GM12878 (cell line): ENCODE measurements around the gene MRTFA. TPM values are rescaled to one million over a fixed set of nuclear protein-coding genes. Genes with fewer than 3 reads are reported as not detected.

ENCODE experiments used
- ATAC-seq: fragments of 200-7000 bp; cut with Tn5 transposase; 3 replicates; pipeline ENCODE4 v1.9.1; 2020; ENCODE audit warnings: mild to moderate bottlenecking, moderate library complexity
- BruUV-seq: library from RNA; stranded (reverse); fragments of 400-500 nt; replicated peaks from 2 replicates; lab custom pipeline; 2021; lab: Mats Ljungman, UMichigan
- CTCF ChIA-PET: fragments of 300-600 bp; sonication (Branson Sonifier 250); formaldehyde crosslinking; extraction: SDS; loops from one replicate; lab custom pipeline; 2021; ENCODE audit warnings: inconsistent platforms; lab: Yijun Ruan, JAX
- POLR2A ChIA-PET: fragments of 350-600 bp; formaldehyde crosslinking; extraction: SDS; loops from one replicate; lab custom pipeline; 2021; ENCODE audit warnings: inconsistent platforms; lab: Charles Lee
- RAD21 ChIA-PET: fragments of 300-600 bp; sonication (Branson Sonifier 250); formaldehyde crosslinking; loops from one replicate; lab custom pipeline; 2023; ENCODE audit warnings: antibody characterized with exemption; ENCODE audit not compliant: unreplicated experiment; lab: Charles Lee
- SMC1A ChIA-PET: fragments of 300-600 bp; sonication (Branson Sonifier 250); formaldehyde crosslinking; loops from one replicate; lab custom pipeline; 2023; ENCODE audit not compliant: unreplicated experiment, uncharacterized antibody; lab: Charles Lee
- DNase-seq: peaks from one replicate; pipeline ENCODE4 v3.0.0-alpha.2; 2011; ENCODE audit warnings: low read depth, low spot score
- FAIRE-seq: peaks from 3 replicates; lab custom pipeline; 2011; peaks lifted over from hg19 to GRCh38; lab: Jason Lieb, UNC
- H2AFZ ChIP-seq: 2 replicates; pipeline ENCODE4 v1.6.0; 2011; ENCODE audit warnings: low read depth, low read length, control low read depth; ENCODE audit not compliant: control insufficient read depth
- H3K27ac ChIP-seq: 2 replicates; pipeline ENCODE4 v1.5.1; 2011; ENCODE audit warnings: control low read depth; ENCODE audit not compliant: control insufficient read depth, insufficient read depth
- H3K27me3 ChIP-seq, 2 experiments: replicated peaks in 1 of 2; 2 replicates each; pipeline versions ENCODE4 v1.6.0 to v1.6.1; 2011; ENCODE audit warnings: low read length in 1 of 2; ENCODE audit not compliant: control insufficient read depth in 2 of 2, insufficient read depth in 2 of 2
- H3K36me3 ChIP-seq, 2 experiments: 2 replicates each; pipeline ENCODE4 v1.5.1; 2011; ENCODE audit warnings: low read length in 1 of 2; ENCODE audit not compliant: control insufficient read depth in 2 of 2, insufficient read depth in 2 of 2
- H3K4me1 ChIP-seq: 2 replicates; pipeline ENCODE4 v1.6.1; 2011; ENCODE audit warnings: mild to moderate bottlenecking, low read length, moderate library complexity, mixed read lengths; ENCODE audit not compliant: control insufficient read depth, insufficient read depth
- H3K4me2 ChIP-seq: 2 replicates; pipeline ENCODE4 v1.6.0; 2011; ENCODE audit warnings: control low read depth; ENCODE audit not compliant: control insufficient read depth, insufficient read depth
- H3K4me3 ChIP-seq: fragments of 200-600 bp; sonication (generic); 2 replicates; pipeline ENCODE4 v1.5.1; 2016
- H3K79me2 ChIP-seq: 2 replicates; pipeline ENCODE4 v1.6.0; 2011; ENCODE audit warnings: low read length; ENCODE audit not compliant: control insufficient read depth, insufficient read depth
- H3K9ac ChIP-seq: 2 replicates; pipeline ENCODE4 v1.8.0; 2011; ENCODE audit warnings: low read length, control low read depth, mixed read lengths; ENCODE audit not compliant: control insufficient read depth, insufficient read depth
- H3K9me3 ChIP-seq: replicated peaks from 3 replicates; pipeline ENCODE4 v1.5.1; 2011; ENCODE audit warnings: mild to moderate bottlenecking, low read length; ENCODE audit not compliant: control insufficient read depth, insufficient read depth
- H4K20me1 ChIP-seq: 2 replicates; pipeline ENCODE4 v1.6.0; 2011; ENCODE audit not compliant: control insufficient read depth, insufficient read depth
- CEBPZ ChIP-seq: fragments of 150-350 bp; IDR thresholded peaks from 2 replicates; pipeline ENCODE4 v1.6.1; 2016; ENCODE audit warnings: low read depth, low read length
- CHD2 ChIP-seq: IDR thresholded peaks from 2 replicates; pipeline ENCODE4 v1.6.1; 2011; ENCODE audit warnings: low read depth, low read length, improper control_type of control experiment, borderline replicate concordance
- EED ChIP-seq: sonication (generic); IDR thresholded peaks from 2 replicates; pipeline ENCODE4 v1.6.1; 2016; ENCODE audit warnings: antibody characterized with exemption, low read depth
- EGR1 ChIP-seq, 2 experiments: IDR thresholded peaks; 1 replicate in 1 of 2; 2 replicates in 1 of 2; pipeline ENCODE4 v1.6.1; 2011 to 2012; ENCODE audit warnings: low read depth in 2 of 2, low read length in 2 of 2, borderline replicate concordance in 1 of 2, mild to moderate bottlenecking in 1 of 2, moderate library complexity in 1 of 2
- MAX ChIP-seq: IDR thresholded peaks from 2 replicates; pipeline ENCODE4 v1.6.1; 2012; ENCODE audit warnings: low read depth, low read length, improper control_type of control experiment
- NFYB ChIP-seq: IDR thresholded peaks from 2 replicates; pipeline ENCODE4 v1.6.1; 2011; ENCODE audit warnings: low read depth, mild to moderate bottlenecking, low read length, improper control_type of control experiment, moderate library complexity; ENCODE audit not compliant: insufficient read depth
- PAX8 ChIP-seq: fragments of 450-650 bp; IDR thresholded peaks from 2 replicates; pipeline ENCODE4 v1.6.1; 2017; ENCODE audit warnings: mild to moderate bottlenecking, moderate library complexity
- RELA ChIP-seq: fragments of 450-650 bp; IDR thresholded peaks from 2 replicates; pipeline ENCODE4 v1.8.0; 2014; ENCODE audit warnings: borderline replicate concordance; ENCODE audit not compliant: partially characterized antibody
- YBX1 ChIP-seq: fragments of 450-650 bp; IDR thresholded peaks from 2 replicates; pipeline ENCODE4 v1.6.1; 2016; ENCODE audit warnings: antibody characterized with exemption
- ZNF592 ChIP-seq: fragments of 450-650 bp; IDR thresholded peaks from 2 replicates; pipeline ENCODE4 v1.6.1; 2017; ENCODE audit warnings: mild to moderate bottlenecking, moderate library complexity
- WGBS: methylation state at CpG from one replicate; pipeline ENCODE4 v1.1.6; 2016; ENCODE audit warnings: low lambda C conversion rate; ENCODE audit not compliant: insufficient replicate concordance, insufficient coverage; ENCODE audit errors: missing lambda C conversion rate; 5-methylcytosine and 5-hydroxymethylcytosine counted together
- in situ Hi-C: fragments of 300-500 bp; cut with MboI; formaldehyde crosslinking; loops from 9 replicates; pipeline ENCODE4 v1.14.3; 2018; ENCODE audit warnings: mixed read lengths
- intact Hi-C: fragments of 100-400 bp; cut with micrococcal nuclease; formaldehyde crosslinking; loops from one replicate; pipeline ENCODE4 v1.14.2; 2022; ENCODE audit not compliant: unreplicated experiment
- polyA plus RNA-seq, 11 experiments: library from polyadenylated mRNA; depleted of rRNA in 4 of 11; unstranded in 6 of 11; stranded (reverse) in 5 of 11; fragments of >200 nt; fragmentation: Nextera tagmentation in 4 of 11; fragmentation: Illumina TruSeq in 1 of 11; extraction: Ambion mirVana in 4 of 11; extraction: Trizol in 1 of 11; gene quantifications; 1 replicate in 1 of 11; 2 replicates in 10 of 11; pipeline versions ENCODE4 v1.2.1 to v1.2.3, GENCODE V29; 2011 to 2016; ENCODE audit warnings: inconsistent platforms in 2 of 11, missing spikeins in 2 of 11, low read depth in 1 of 11
- total RNA-seq, 4 experiments: library from RNA; depleted of rRNA in 3 of 4; stranded (reverse); fragments of >200 nt in 3 of 4; fragmentation: Illumina TruSeq in 1 of 4; extraction: Trizol in 1 of 4; gene quantifications; 2 replicates each; pipeline versions ENCODE4 v1.2.1 to v1.2.3, GENCODE V29; 2013 to 2021

MRTFA gene
- total and polyA plus RNA-seq, 10 of the 15 experiments (the other 5 are each of a cell fraction or from before 2014, with no cell fraction given) = 2.0 to 63.9 (median 17.9) TPM

- TF ChIP-seq ZNF592 (no peak), EED (no peak), RELA (no peak), MAX (no peak)
Observed at GRCh38 chr22:40638261-40638660, 1.7 kb upstream of the MRTFA start (continued).

GRCh38 chr22:40637183-40638150 is 948 bp upstream of the MRTFA start:
- intact Hi-C loops (loop anchor here (2.0 kb wide), 1 partner anchor 105 kb away; no protein-coding TSS in a partner anchor), in situ Hi-C loops (no loop called here)
- FAIRE-seq = no peak
- peak overlapping the region; percentile 79 for H3K4me2 ChIP-seq
- DNase-seq = no peak
- ATAC-seq = peak; percentile 21
- peak overlapping the region; percentile 79 for H3K27ac ChIP-seq
- POLR2A ChIA-PET = interaction anchor here (0.5 to 1.9 kb wide), 14 partner anchors 10 to 290 kb away, joined by 3 to 26 read pairs (median 3); no protein-coding TSS in a partner anchor
- no TSS peak for BruUV-seq
- peak overlapping the region; percentile 96 for H2AFZ ChIP-seq
- H3K4me1 ChIP-seq = peaks cover 6% of the 10 kb centered on the region
- H3K4me3 ChIP-seq = peak overlapping the region; percentile 85
- CTCF ChIA-PET = interaction anchor here (0.9 to 9.3 kb wide), 12 partner anchors 8 to 263 kb away, joined by 3 to 79 read pairs (median 4); partner anchors contain the start of genes ST13 and XPNPEP3
- no peaks in the 10 kb centered on the region for H4K20me1 ChIP-seq
- H3K79me2 ChIP-seq = peaks cover 38% of the 10 kb centered on the region
- RAD21 ChIA-PET = interaction anchor here (0.7 to 2.0 kb wide), 17 partner anchors 9 to 262 kb away, joined by 3 to 21 read pairs (median 5); no protein-coding TSS in a partner anchor
- WGBS = 13% methylated on average over 46 of the region's 46 CpGs
- no peaks in the 10 kb centered on the region for H3K36me3 ChIP-seq
- peaks cover 2% of the 10 kb centered on the region; the same call in 2 of the 3 replicates for H3K9me3 ChIP-seq
- H3K27me3 ChIP-seq = no peaks in the 10 kb centered on the region
- H3K9ac ChIP-seq = peak overlapping the region; percentile 76
- SMC1A ChIA-PET = interaction anchor here (0.8 to 9.9 kb wide), 9 partner anchors 9 to 201 kb away, joined by 3 to 96 read pairs (median 9); no protein-coding TSS in a partner anchor
- TF ChIP-seq CEBPZ = no peak
- no peak for TF ChIP-seq NFYB
- peak; percentile 75; the same call in 1 of the 2 replicates for TF ChIP-seq PAX8
- TF ChIP-seq CHD2 = no peak
- TF ChIP-seq EGR1 (IDR thresholded peaks at IDR 0.05; ENCODE audit: borderline replicate concordance in 1 of 2, low read depth in 2 of 2, low read length in 2 of 2) = no peak
- no peak for TF ChIP-seq YBX1
